Prostate gland (tissue), 2 donors: ENCODE results near the gene TYMP. TPM values are rescaled to one million over a fixed set of nuclear protein-coding genes. Genes with fewer than 3 reads are reported as not detected.

ENCODE experiments used
- DNase-seq: peaks from one replicate; pipeline ENCODE4 v3.0.0-alpha.2; 2019; ENCODE audit warnings: low spot score
- H3K27ac ChIP-seq, 2 donors: fragments of 200-600 bp; sonication (generic); 2 replicates each; pipeline ENCODE4 v1.5.1; 2017 to 2019
- H3K27me3 ChIP-seq: fragments of 200-600 bp; sonication (generic); replicated peaks from 2 replicates; pipeline ENCODE4 v1.5.1; 2019; ENCODE audit not compliant: insufficient read depth
- H3K36me3 ChIP-seq, 2 donors: fragments of 200-600 bp; sonication (generic); 1 replicate in 1 of 2; 2 replicates in 1 of 2; pipeline versions ENCODE4 v1.5.1 to v1.8.1; 2017 to 2019
- H3K4me1 ChIP-seq: fragments of 200-600 bp; sonication (generic); replicated peaks from 2 replicates; pipeline ENCODE4 v1.5.1; 2019
- H3K4me3 ChIP-seq, 2 donors: fragments of 200-600 bp; sonication (generic); 2 replicates each; pipeline ENCODE4 v1.5.1; 2017 to 2019
- H3K9me3 ChIP-seq: fragments of 200-600 bp; sonication (generic); 2 replicates; pipeline ENCODE4 v1.5.1; 2017
- CTCF ChIP-seq, 4 experiments: fragments of 200-600 bp in 2 of 4; fragments of 450-650 bp in 2 of 4; sonication (generic) in 2 of 4; IDR thresholded peaks; 1 replicate in 3 of 4; 2 replicates in 1 of 4; pipeline ENCODE4 v1.5.1; 2016 to 2019; ENCODE audit warnings: antibody characterized with exemption in 4 of 4, mild to moderate bottlenecking in 2 of 4, moderate library complexity in 2 of 4
- POLR2A ChIP-seq: fragments of 450-650 bp; IDR thresholded peaks from one replicate; pipeline ENCODE4 v1.6.1; 2016; ENCODE audit warnings: antibody characterized with exemption, mild to moderate bottlenecking
- POLR2AphosphoS5 ChIP-seq: sonication (generic); formaldehyde crosslinking; IDR thresholded peaks from one replicate; pipeline ENCODE4 v1.6.1; 2017; ENCODE audit warnings: antibody characterized with exemption
- WGBS: methylation state at CpG from one replicate; pipeline ENCODE4 v1.1.5; 2018; 5-methylcytosine and 5-hydroxymethylcytosine counted together
- intact Hi-C: fragments of 100-400 bp; cut with DNase I; formaldehyde crosslinking; loops from one replicate; pipeline ENCODE4 v1.14.2; 2022
- total RNA-seq, 2 donors: library from RNA; depleted of rRNA; stranded (reverse); fragments of >200 nt; gene quantifications; one replicate each; pipeline ENCODE4 v1.1.0, GENCODE V29; 2016

TYMP gene
- total RNA-seq, 2 donors from 2014 or later = 35.8 to 42.8 TPM

- DNase-seq = no peak
- H3K27me3 ChIP-seq = no peaks in the 10 kb centered on the region
- peaks cover 8% of the 10 kb centered on the region for H3K4me1 ChIP-seq
- H3K36me3 ChIP-seq = no peaks in the 10 kb centered on the region
- H3K27ac ChIP-seq = no peak overlapping the region
- no peak for TF ChIP-seq POLR2AphosphoS5
- no peak for TF ChIP-seq CTCF (IDR thresholded peaks at IDR 0.05)
- no peak for TF ChIP-seq POLR2A
- 82% methylated on average over 18 of the region's 18 CpGs for WGBS
- no peak overlapping the region for H3K4me3 ChIP-seq
- intact Hi-C loops = no loop called here
- no peaks in the 10 kb centered on the region for H3K9me3 ChIP-seq
Observed at GRCh38 chr22:50576806-50577696, 47.2 kb upstream of the TYMP start.

GRCh38 chr22:50576070-50576469, 46.3 kb upstream of the TYMP start:
- no peak for TF ChIP-seq POLR2A
- TF ChIP-seq POLR2AphosphoS5 = no peak
- peak in 1 of 4 experiments; percentile 17 for TF ChIP-seq CTCF (IDR thresholded peaks at IDR 0.05)
- no peak overlapping the region for H3K4me3 ChIP-seq
- H3K9me3 ChIP-seq = no peaks in the 10 kb centered on the region
- H3K4me1 ChIP-seq = no peaks in the 10 kb centered on the region
- H3K36me3 ChIP-seq = no peaks in the 10 kb centered on the region
- 53% methylated on average over 5 of the region's 5 CpGs for WGBS
- no peaks in the 10 kb centered on the region for H3K27me3 ChIP-seq
- intact Hi-C loops = no loop called here
- no peak for DNase-seq
- H3K27ac ChIP-seq = no peak overlapping the region

DNA sequence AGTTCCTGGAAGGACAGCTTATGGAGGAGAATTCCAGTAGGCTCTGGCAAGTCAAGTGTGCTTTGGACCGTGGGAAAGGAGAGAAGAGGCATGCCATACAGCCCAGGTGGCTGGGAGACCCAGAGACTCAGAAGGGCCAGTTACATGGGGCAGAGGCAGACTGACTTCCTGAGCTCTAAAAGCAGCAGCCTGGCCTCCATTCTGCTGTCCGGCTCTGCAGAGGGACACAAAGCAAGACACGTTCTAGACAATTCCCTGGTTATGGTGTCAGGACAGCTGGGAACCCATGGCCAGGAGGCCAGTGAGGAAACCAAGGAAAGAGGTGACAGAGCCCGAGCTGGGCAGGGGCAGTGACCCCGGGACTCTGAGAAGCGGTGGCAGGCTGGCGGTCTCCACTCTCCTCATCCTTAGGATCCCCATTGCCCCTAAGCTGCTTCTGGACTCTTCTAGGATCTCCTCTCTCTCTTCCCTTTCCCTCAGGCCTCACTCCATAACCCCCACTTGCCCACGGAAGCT, 45.7 kb upstream of the TYMP start:
- WGBS = 90% methylated on average over 8 of the region's 8 CpGs
- TF ChIP-seq POLR2A (no peak), POLR2AphosphoS5 (no peak), CTCF (IDR thresholded peaks at IDR 0.05) (no peak)
- no peaks in the 10 kb centered on the region for H3K9me3 ChIP-seq
- no peaks in the 10 kb centered on the region for H3K4me1 ChIP-seq
- H3K4me3 ChIP-seq = no peak overlapping the region
- no peaks in the 10 kb centered on the region for H3K27me3 ChIP-seq
- DNase-seq = no peak
- no peaks in the 10 kb centered on the region for H3K36me3 ChIP-seq
- no peak overlapping the region for H3K27ac ChIP-seq
- intact Hi-C loops = no loop called here

DNA sequence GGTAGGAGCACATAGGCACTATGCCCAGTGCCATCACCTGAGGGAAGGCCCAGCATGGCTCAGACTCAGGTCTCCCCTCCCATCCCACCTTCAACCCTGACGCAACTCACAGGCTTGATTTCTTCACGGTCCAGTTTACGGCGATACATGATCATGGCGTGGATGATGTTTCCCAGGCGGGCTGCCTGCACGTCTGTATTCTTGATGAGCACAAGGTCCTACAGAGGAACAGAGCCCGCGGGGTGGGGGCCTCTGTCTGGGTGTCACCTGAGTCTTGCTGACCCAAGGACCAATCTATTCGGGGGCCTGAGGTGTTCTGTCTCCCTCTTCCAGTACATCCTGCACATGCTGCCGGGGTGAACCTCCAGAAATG, 44.6 kb upstream of the TYMP start:
- DNase-seq = no peak
- WGBS = 76% methylated on average over 11 of the region's 11 CpGs
- Histone ChIP-seq H3K4me1 (no peaks in the 10 kb centered on the region), H3K27me3 (no peaks in the 10 kb centered on the region), H3K9me3 (no peaks in the 10 kb centered on the region), H3K36me3 (no peaks in the 10 kb centered on the region), H3K27ac (no peak overlapping the region), H3K4me3 (no peak overlapping the region)
- intact Hi-C loops = no loop called here
- TF ChIP-seq CTCF (IDR thresholded peaks at IDR 0.05) = no peak
- TF ChIP-seq POLR2AphosphoS5 = no peak
- TF ChIP-seq POLR2A = no peak
